HG02840 (cell line): ENCODE results near the gene PIK3R2.
"Not testable (repeated sequence)": the region's sequence is repeated elsewhere in the genome, so short reads cannot be mapped to it uniquely, and the experiment has no call there.

Experiments
- ATAC-seq: cut with Tn5 transposase; IDR thresholded peaks from one replicate; pipeline ENCODE4 v1.9.1; 2021; ENCODE audit warnings: mild to moderate bottlenecking, moderate library complexity, moderate number of reproducible peaks; ENCODE audit not compliant: unreplicated experiment, low FRiP score

Gene PIK3R2

DNA sequence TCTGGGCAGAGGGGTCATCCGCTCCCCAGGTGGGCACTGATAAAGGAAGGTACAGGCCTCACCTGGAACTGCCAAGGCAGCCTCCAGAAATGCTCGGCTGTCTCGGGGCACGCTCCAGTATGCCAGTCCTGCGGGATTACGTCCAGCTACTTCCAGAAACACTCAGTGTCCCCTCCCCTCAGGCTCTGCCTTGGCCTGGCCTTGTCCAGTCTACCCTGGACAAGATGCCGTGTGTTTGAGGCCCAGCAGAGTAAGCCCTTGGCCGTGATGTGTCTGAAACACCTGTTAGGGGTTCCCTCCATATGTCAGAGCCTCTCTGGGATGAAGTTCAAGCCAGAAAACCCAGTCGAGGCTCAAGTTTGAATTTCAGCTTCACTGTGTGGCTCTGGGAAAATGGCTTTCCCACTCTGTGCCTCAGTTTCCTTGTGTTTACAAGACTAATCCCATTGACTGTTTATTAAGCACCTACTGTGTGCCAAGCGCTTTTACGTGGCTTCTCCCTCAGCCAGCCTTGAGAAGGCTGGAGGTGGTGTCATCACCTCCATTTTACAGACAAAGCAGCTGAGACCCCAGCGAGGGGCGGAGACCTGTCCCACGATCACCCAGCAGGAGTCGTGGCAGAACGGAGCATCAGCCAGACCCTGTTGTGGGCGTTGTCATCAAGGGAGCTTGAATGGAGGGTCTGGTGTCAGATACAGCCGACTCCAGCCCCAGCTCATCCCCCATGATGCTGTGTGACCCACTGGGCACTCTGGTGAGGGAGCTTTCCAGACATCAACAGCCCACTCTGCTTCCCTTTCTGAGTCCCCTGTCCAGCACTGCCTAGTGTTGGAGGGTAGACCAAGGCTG lies 2.0 kb upstream of the PIK3R2 start:
- ATAC-seq, result no peak

DNA sequence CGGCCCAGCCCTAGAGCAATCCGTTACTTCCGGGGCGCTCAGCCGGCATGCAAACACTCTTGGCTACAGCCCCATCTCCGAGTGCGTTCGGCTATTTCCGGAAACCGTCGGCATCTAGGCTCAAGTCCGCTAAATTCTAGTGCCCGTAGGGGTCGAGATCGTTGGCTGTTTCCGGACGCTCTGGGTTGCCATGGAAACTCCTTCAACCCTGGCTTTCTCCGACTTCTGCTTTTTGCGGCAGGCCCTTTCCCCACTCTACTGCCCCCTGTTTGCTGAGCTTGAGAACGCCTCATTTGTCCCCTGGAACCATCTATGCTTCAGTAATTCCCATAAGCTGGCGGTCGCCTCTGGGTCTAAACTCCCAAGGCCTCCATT lies 534 bp upstream of the PIK3R2 start:
- ATAC-seq, result peak; percentile 70

GRCh38 chr19:18153556-18154134 lies 682 bp downstream of the PIK3R2 start:
- ATAC-seq, result no peak

- no peak for ATAC-seq
These were observed 2.4 kb downstream of the PIK3R2 start for GRCh38 chr19:18155095-18156087.

- no peak for ATAC-seq
These were observed 3.3 kb downstream of the PIK3R2 start for GRCh38 chr19:18156268-18156667.

GRCh38 chr19:18156841-18157464 lies 4.0 kb downstream of the PIK3R2 start:
- ATAC-seq, result no peak

- no peak for ATAC-seq
These were observed 4.6 kb downstream of the PIK3R2 start for GRCh38 chr19:18157465-18158063.

DNA sequence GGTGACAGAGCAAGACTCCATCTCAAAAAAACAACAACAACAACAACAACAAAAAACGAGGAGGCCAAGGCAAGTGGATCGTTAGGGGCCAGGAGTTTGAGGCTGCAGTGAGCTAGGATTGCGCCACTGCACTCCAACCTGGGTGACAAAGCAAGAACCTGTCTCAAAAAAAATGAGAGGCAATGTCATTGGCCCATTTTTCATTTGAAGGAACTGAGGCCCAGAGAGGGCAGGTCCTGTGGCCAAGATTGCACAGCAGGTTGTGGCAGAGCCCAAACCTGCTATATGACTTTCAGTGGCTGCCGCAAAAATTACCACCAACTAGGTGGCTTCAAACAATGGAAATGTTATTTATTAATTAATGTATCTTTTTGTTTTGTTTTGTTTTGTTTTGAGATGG lies 5.5 kb downstream of the PIK3R2 start:
- no peak for ATAC-seq

GRCh38 chr19:18159059-18159616 lies 6.2 kb downstream of the PIK3R2 start:
- ATAC-seq, result not testable (repeated sequence)

DNA sequence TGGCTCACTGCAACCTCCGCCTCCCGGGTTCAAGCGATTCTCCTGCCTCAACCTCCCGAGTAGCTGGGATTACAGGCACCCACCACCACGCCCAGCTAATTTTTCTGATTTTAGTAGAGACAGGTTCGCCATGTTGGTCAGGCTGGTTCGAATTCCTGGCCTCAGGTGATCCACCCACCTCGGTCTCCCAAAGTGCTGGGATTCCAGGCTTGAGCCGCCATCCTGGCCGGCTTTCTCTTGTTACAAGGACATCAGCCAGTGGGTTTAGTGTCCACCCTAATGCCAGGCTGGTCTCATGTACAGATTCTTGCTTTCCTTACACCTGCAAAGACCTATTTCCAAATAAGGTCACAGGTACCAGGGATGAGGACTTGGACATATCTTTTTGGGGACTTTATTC lies 6.8 kb downstream of the PIK3R2 start:
- ATAC-seq, result no peak

- ATAC-seq, result no peak
These were observed 7.6 kb downstream of the PIK3R2 start for GRCh38 chr19:18160493-18160970.

GRCh38 chr19:18160971-18161635 lies 8.1 kb downstream of the PIK3R2 start:
- ATAC-seq, result no peak

DNA sequence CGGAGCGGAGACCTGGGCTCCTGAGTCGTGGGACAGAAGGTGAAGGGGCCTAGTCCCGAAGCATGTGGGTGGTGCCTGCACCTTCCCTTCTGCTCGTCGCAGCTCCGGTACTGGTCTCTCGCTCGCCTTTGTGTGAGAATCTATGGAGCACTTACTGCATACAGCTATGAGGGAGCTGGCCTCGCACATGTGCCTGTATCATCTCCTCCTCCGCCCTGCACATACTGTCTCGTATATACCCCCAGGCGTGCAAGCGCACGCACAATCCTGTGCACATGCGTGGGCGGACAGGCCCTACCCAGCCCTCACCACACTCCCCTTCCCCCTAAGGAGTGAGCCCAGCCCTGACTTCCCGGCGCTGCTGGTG lies 8.7 kb downstream of the PIK3R2 start:
- ATAC-seq, result no peak

DNA sequence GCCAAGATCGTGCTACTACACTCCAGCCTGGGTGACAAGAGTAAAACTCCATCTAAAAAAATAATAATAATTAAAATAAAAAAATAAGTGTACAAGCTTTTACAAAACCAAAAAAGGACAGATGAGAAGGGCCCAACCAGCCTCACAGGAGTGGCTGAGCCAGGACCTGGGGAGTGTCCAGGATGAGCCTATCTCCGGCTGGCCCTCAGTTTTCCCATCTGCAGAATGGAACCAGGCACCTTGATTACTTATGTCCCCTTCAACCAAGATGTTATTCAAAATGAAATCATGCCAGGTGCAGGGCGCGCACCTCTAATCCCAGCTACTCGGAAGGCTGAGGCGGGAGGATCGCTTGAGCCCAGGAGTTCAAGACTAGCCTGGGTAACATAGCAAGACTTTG lies 11.1 kb downstream of the PIK3R2 start:
- no peak for ATAC-seq

DNA sequence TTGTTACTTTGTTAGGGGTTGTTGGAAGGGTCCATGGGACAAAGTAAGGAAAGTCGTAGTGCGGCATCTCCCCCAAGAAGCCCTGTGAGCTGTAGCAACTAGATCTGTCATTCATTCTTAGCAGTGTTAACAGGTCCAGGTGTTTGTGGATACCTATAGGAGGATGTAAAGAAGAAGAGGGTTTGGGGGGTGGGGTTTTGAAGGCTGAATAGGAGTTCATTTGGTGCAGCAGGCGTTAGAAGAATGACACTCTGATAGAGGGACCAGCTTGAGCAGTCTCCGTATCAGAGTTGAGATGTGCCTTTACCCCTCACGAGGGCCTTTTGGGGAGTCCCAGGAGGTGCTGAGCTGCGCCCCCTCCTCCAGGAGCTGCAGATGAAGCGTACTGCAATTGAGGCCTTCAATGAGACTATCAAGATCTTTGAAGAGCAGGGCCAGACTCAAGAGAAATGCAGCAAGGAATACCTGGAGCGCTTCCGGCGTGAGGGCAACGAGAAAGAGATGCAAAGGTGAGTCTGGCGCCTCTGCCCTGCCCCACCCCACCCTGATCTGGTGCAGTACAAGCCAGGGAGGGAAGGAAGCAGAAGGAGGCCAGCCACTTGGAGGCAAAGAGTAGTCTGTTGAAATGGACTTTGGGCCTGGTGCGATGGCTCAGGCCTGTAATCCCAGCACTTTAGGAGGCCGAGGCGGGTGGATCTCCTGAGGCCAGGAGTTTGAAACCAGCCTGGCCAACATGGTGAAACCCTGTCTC lies 13.0 kb downstream of the PIK3R2 start:
- no peak for ATAC-seq

GRCh38 chr19:18167011-18167410 lies 14.0 kb downstream of the PIK3R2 start:
- no peak for ATAC-seq

DNA sequence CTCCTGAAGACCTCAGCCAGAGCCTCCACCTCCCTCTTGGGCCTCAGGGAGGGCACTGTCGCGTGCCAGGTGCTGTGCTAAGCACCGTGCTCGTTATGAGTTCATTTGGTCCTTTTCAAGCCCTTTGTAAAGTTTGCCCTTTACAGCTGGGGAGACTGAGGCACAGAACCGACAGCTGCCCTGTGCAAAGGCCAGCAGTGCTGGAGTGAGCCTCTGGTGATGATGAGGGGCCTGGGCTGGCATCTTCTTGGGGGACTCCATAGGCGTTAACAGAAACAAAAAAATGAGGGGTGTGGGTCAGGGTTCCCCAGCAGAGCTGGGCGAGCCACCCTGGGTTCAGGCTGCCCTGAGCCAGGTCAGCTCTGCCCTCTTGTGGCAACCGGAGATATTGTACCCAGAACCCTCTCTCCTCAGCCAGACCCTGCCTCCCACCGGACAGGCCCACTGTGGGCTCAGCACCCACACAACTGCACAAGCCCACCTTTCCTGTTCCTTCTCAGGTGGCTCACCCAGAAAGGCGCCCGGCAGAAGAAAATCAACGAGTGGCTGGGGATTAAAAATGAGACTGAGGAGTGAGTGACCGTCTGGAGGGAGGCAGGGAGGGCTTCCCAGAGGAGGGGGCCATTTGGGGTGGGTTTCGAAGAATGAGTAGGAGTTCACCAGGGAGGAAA lies 15.1 kb downstream of the PIK3R2 start:
- ATAC-seq, result no peak
